ENCODE results near the gene HMGN3. TPM values are rescaled to one million over a fixed set of nuclear protein-coding genes. Genes with fewer than 3 reads are reported as not detected.

Gene HMGN3
- total RNA-seq, 1 donor from 2014 or later, result 150 TPM

- DNase-seq (ENCODE audit: low spot score, unreplicated experiment), result no peak
- no peaks in the 10 kb centered on the region for H3K36me3 Mint-ChIP-seq (ENCODE audit: insufficient read depth)
- H3K27me3 Mint-ChIP-seq, result no peaks in the 10 kb centered on the region
- no peaks in the 10 kb centered on the region for H3K4me1 Mint-ChIP-seq (ENCODE audit: low read depth)
- H3K27ac Mint-ChIP-seq, result no peak overlapping the region
- peaks cover 19% of the 10 kb centered on the region for H3K9me3 Mint-ChIP-seq (ENCODE audit: low read depth)
- TF ChIP-seq CTCF (IDR thresholded peaks at IDR 0.05; ENCODE audit: unreplicated experiment), result no peak
- no peak overlapping the region for H3K4me3 Mint-ChIP-seq (ENCODE audit: low read depth)
These were observed 16.1 kb upstream of the HMGN3 start for GRCh38 chr6:79250559-79250958.

- Mint-ChIP-seq H3K4me1 (ENCODE audit: low read depth) (no peaks in the 10 kb centered on the region), H3K9me3 (ENCODE audit: low read depth) (peaks cover 18% of the 10 kb centered on the region), H3K36me3 (ENCODE audit: insufficient read depth) (no peaks in the 10 kb centered on the region), H3K27ac (no peak overlapping the region), H3K27me3 (no peaks in the 10 kb centered on the region), H3K4me3 (ENCODE audit: low read depth) (no peak overlapping the region)
- no peak for TF ChIP-seq CTCF (IDR thresholded peaks at IDR 0.05; ENCODE audit: unreplicated experiment)
- DNase-seq (ENCODE audit: low spot score, unreplicated experiment), result no peak
These were observed 15.6 kb upstream of the HMGN3 start for GRCh38 chr6:79250107-79250514.

- Mint-ChIP-seq H3K27ac (no peak overlapping the region), H3K4me3 (ENCODE audit: low read depth) (no peak overlapping the region), H3K4me1 (ENCODE audit: low read depth) (no peaks in the 10 kb centered on the region), H3K27me3 (no peaks in the 10 kb centered on the region), H3K36me3 (ENCODE audit: insufficient read depth) (no peaks in the 10 kb centered on the region), H3K9me3 (ENCODE audit: low read depth) (peaks cover 12% of the 10 kb centered on the region)
- no peak for DNase-seq (ENCODE audit: low spot score, unreplicated experiment)
- TF ChIP-seq CTCF (IDR thresholded peaks at IDR 0.05; ENCODE audit: unreplicated experiment), result no peak
These were observed 14.7 kb upstream of the HMGN3 start for GRCh38 chr6:79249136-79249535.

GRCh38 chr6:79246891-79247290 is 12.4 kb upstream of the HMGN3 start:
- Mint-ChIP-seq H3K27me3 (no peaks in the 10 kb centered on the region), H3K4me3 (ENCODE audit: low read depth) (no peak overlapping the region), H3K9me3 (ENCODE audit: low read depth) (peaks cover 6% of the 10 kb centered on the region), H3K27ac (no peak overlapping the region), H3K4me1 (ENCODE audit: low read depth) (no peaks in the 10 kb centered on the region), H3K36me3 (ENCODE audit: insufficient read depth) (no peaks in the 10 kb centered on the region)
- DNase-seq (ENCODE audit: low spot score, unreplicated experiment), result no peak
- TF ChIP-seq CTCF (IDR thresholded peaks at IDR 0.05; ENCODE audit: unreplicated experiment), result no peak

- DNase-seq (ENCODE audit: low spot score, unreplicated experiment), result no peak
- Mint-ChIP-seq H3K9me3 (ENCODE audit: low read depth) (peaks cover 3% of the 10 kb centered on the region), H3K4me1 (ENCODE audit: low read depth) (peaks cover 8% of the 10 kb centered on the region), H3K27ac (no peak overlapping the region), H3K36me3 (ENCODE audit: insufficient read depth) (no peaks in the 10 kb centered on the region), H3K4me3 (ENCODE audit: low read depth) (no peak overlapping the region), H3K27me3 (no peaks in the 10 kb centered on the region)
- no peak for TF ChIP-seq CTCF (IDR thresholded peaks at IDR 0.05; ENCODE audit: unreplicated experiment)
These were observed 6.7 kb upstream of the HMGN3 start for GRCh38 chr6:79241228-79241627.

Measured in progenitor cell of endocrine pancreas (in vitro differentiated cells).